HepG2 (cell line): ENCODE results near the gene EMC8.

Source experiments
- ATF1 ChIP-seq: IDR thresholded peaks from 2 replicates; pipeline ENCODE4 v1.6.1; 2016; ENCODE audit warnings: mild to moderate bottlenecking, control low read depth
- CCAR2 ChIP-seq: fragments of 200-400 bp; formaldehyde crosslinking; optimal IDR thresholded peaks from 2 replicates; pipeline ENCODE3; 2018; ENCODE audit warnings: low read depth, mild to moderate bottlenecking, low read length, moderate library complexity
- CTCF ChIP-seq: sonication (generic); formaldehyde crosslinking; IDR thresholded peaks from 2 replicates; pipeline ENCODE4 v1.5.0; 2020; ENCODE audit warnings: mild to moderate bottlenecking, missing genetic modification reagents, moderate library complexity
- NFATC3 ChIP-seq: sonication (generic); formaldehyde crosslinking; IDR thresholded peaks from 2 replicates; pipeline ENCODE4 v1.5.1; 2020; ENCODE audit warnings: mild to moderate bottlenecking, missing genetic modification reagents
- PPARG ChIP-seq: conservative IDR thresholded peaks from 2 replicates; pipeline ENCODE4 v1.6.1; 2016; ENCODE audit warnings: missing biosample characterization, missing genetic modification reagents
- RXRA ChIP-seq: sonication (generic); formaldehyde crosslinking; IDR thresholded peaks from 2 replicates; pipeline ENCODE4 v1.5.1; 2020; ENCODE audit warnings: missing genetic modification reagents
- YY1 ChIP-seq: IDR thresholded peaks from 2 replicates; pipeline ENCODE4 v1.6.1; 2011; ENCODE audit warnings: low read length, low read depth, moderate library complexity, mild to moderate bottlenecking; ENCODE audit not compliant: insufficient read depth, insufficient replicate concordance
- ZBTB7B ChIP-seq: sonication (generic); formaldehyde crosslinking; IDR thresholded peaks from 2 replicates; pipeline ENCODE4 v1.4.0; 2020; ENCODE audit warnings: missing genetic modification reagents
- TF ChIP-seq, protein P1 (sequence below): sonication (generic); formaldehyde crosslinking; IDR thresholded peaks from 2 replicates; pipeline ENCODE4 v1.4.0; 2020; ENCODE audit warnings: mild to moderate bottlenecking, missing genetic modification reagents
- TF ChIP-seq, protein P2 (sequence below): IDR thresholded peaks from 2 replicates; pipeline ENCODE4 v1.6.1; 2016; ENCODE audit warnings: control low read depth
- TF ChIP-seq, protein P3 (sequence below): sonication (generic); formaldehyde crosslinking; IDR thresholded peaks from 2 replicates; pipeline ENCODE4 v1.4.0; 2020; ENCODE audit warnings: missing genetic modification reagents, mild to moderate bottlenecking, borderline replicate concordance
- TF ChIP-seq, protein P4 (sequence below), 2 experiments: sonication (generic) in 1 of 2; formaldehyde crosslinking in 1 of 2; IDR thresholded peaks; 2 replicates each; pipeline versions ENCODE4 v1.5.1 to v1.6.1; 2011 to 2020; ENCODE audit warnings: borderline replicate concordance in 1 of 2, low read depth in 1 of 2, low read length in 1 of 2, mild to moderate bottlenecking in 1 of 2, missing genetic modification reagents in 1 of 2, moderate library complexity in 1 of 2

DNA sequence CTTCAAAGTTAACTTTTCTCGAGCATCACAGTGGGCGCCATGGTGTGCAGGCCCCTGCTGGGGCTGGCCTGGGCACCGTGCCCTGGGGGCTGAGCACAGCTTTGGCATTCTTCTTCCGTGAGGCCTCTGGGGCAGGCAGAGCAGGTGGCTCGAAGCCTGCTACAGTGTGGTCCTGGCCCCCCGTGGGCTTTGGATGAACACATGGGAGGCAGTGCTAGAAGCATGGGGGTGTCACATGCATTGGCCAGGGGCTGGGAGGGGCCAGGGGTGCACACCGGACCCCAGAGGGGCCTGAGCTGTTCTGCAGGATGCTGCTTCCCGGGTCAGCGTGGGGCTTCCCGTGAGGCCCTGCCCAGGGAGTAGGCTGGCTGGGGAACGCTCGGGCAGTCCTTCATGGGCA lies 36.4 kb downstream of the EMC8 start:
- no peak for TF ChIP-seq ATF1 (CRISPR knock-in tag)
- no peak for TF ChIP-seq CTCF (CRISPR knock-in tag)
- TF ChIP-seq PPARG (CRISPR knock-in tag) = no peak
- TF ChIP-seq, protein P1, sequence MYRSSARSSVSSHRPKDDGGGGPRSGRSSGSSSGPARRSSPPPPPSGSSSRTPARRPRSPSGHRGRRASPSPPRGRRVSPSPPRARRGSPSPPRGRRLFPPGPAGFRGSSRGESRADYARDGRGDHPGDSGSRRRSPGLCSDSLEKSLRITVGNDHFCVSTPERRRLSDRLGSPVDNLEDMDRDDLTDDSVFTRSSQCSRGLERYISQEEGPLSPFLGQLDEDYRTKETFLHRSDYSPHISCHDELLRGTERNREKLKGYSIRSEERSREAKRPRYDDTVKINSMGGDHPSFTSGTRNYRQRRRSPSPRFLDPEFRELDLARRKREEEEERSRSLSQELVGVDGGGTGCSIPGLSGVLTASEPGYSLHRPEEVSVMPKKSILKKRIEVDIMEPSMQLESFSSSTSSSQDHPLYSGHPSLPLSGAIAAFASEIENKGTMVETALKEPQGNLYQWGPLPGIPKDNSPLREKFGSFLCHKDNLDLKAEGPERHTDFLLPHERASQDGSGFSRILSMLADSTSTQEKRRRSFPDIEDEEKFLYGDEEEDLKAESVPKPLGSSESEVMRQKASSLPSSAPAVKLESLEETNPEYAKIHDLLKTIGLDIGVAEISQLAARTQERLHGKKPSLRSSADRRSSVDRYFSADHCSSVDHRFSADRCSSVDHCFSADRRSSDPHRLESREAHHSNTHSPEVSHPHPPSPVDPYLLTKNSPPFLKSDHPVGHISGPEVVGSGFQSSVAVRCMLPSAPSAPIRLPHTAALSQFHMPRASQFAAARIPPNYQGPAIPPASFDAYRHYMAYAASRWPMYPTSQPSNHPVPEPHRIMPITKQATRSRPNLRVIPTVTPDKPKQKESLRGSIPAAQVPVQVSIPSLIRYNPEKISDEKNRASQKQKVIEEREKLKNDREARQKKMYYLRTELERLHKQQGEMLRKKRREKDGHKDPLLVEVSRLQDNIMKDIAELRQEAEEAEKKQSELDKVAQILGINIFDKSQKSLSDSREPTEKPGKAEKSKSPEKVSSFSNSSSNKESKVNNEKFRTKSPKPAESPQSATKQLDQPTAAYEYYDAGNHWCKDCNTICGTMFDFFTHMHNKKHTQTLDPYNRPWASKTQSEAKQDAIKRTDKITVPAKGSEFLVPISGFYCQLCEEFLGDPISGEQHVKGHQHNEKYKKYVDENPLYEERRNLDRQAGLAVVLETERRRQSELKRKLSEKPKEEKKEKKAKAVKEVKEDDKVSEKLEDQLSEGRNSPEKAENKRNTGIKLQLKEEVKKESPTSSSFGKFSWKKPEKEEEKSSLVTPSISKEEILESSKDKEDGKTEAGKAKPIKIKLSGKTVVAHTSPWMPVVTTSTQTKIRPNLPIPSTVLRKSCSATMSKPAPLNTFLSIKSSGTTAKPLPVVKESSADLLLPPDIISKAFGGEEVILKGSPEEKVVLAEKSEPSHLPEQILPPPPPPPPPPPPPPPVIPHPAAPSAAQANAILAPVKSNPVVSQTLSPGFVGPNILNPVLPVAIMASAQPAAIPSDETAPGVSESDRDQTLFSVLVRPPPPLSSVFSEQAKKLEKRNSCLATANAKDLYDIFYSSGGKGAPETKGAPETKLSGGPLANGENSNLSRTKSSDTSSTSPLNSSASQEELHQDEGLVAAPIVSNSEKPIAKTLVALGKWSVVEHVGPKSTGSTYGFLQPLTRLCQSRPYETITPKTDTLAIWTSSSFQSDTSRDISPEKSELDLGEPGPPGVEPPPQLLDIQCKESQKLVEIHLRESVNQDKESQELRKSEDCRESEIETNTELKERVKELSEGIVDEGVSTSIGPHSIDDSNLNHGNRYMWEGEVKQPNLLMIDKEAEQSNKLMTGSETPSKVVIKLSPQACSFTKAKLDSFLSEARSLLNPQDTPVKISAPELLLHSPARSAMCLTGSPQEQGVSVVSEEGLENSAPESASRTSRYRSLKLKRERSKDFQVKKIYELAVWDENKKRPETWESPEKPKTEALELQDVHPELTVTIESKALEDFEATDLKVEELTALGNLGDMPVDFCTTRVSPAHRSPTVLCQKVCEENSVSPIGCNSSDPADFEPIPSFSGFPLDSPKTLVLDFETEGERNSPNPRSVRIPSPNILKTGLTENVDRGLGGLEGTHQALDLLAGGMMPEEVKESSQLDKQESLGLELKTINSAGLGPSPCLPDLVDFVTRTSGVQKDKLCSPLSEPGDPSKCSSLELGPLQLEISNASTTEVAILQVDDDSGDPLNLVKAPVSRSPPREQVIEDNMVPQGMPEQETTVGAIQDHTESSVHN (CRISPR knock-in tag) = no peak
- no peak for TF ChIP-seq RXRA (CRISPR knock-in tag)
- TF ChIP-seq, protein P2, sequence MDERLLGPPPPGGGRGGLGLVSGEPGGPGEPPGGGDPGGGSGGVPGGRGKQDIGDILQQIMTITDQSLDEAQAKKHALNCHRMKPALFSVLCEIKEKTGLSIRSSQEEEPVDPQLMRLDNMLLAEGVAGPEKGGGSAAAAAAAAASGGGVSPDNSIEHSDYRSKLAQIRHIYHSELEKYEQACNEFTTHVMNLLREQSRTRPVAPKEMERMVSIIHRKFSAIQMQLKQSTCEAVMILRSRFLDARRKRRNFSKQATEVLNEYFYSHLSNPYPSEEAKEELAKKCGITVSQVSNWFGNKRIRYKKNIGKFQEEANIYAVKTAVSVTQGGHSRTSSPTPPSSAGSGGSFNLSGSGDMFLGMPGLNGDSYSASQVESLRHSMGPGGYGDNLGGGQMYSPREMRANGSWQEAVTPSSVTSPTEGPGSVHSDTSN = no peak
- TF ChIP-seq, protein P3, sequence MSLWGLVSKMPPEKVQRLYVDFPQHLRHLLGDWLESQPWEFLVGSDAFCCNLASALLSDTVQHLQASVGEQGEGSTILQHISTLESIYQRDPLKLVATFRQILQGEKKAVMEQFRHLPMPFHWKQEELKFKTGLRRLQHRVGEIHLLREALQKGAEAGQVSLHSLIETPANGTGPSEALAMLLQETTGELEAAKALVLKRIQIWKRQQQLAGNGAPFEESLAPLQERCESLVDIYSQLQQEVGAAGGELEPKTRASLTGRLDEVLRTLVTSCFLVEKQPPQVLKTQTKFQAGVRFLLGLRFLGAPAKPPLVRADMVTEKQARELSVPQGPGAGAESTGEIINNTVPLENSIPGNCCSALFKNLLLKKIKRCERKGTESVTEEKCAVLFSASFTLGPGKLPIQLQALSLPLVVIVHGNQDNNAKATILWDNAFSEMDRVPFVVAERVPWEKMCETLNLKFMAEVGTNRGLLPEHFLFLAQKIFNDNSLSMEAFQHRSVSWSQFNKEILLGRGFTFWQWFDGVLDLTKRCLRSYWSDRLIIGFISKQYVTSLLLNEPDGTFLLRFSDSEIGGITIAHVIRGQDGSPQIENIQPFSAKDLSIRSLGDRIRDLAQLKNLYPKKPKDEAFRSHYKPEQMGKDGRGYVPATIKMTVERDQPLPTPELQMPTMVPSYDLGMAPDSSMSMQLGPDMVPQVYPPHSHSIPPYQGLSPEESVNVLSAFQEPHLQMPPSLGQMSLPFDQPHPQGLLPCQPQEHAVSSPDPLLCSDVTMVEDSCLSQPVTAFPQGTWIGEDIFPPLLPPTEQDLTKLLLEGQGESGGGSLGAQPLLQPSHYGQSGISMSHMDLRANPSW (CRISPR knock-in tag) = no peak
- TF ChIP-seq ZBTB7B (CRISPR knock-in tag) = no peak
- TF ChIP-seq CCAR2 = no peak
- no peak for TF ChIP-seq NFATC3
- TF ChIP-seq, protein P4, sequence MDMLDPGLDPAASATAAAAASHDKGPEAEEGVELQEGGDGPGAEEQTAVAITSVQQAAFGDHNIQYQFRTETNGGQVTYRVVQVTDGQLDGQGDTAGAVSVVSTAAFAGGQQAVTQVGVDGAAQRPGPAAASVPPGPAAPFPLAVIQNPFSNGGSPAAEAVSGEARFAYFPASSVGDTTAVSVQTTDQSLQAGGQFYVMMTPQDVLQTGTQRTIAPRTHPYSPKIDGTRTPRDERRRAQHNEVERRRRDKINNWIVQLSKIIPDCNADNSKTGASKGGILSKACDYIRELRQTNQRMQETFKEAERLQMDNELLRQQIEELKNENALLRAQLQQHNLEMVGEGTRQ (IDR thresholded peaks at IDR 0.05; ENCODE audit: low read depth, low read length) = no peak
- TF ChIP-seq, protein P4 (CRISPR knock-in tag; IDR thresholded peaks at IDR 0.05; ENCODE audit: borderline replicate concordance) = no peak
- no peak for TF ChIP-seq YY1
